ENCODE results near the gene NEK10.

The NEK10 gene

GRCh38 chr3:27094721-27095120, 274.5 kb downstream of the NEK10 start:
- DNase-seq = no peak

- no peak for DNase-seq
Observed at GRCh38 chr3:27093771-27094170, 275.4 kb downstream of the NEK10 start.

- no peak for DNase-seq
Observed at GRCh38 chr3:27090275-27091041, 278.7 kb downstream of the NEK10 start.

GRCh38 chr3:27089645-27090044, 279.5 kb downstream of the NEK10 start:
- DNase-seq = no peak

- DNase-seq = no peak
Observed at GRCh38 chr3:27089068-27089467, 280.1 kb downstream of the NEK10 start.

- DNase-seq = no peak
Observed at GRCh38 chr3:27085829-27086730, 283.1 kb downstream of the NEK10 start.

GRCh38 chr3:27081992-27082607, 287.1 kb downstream of the NEK10 start:
- no peak for DNase-seq

GRCh38 chr3:27081566-27081965, 287.6 kb downstream of the NEK10 start:
- no peak for DNase-seq

- no peak for DNase-seq
Observed at GRCh38 chr3:27080258-27080525, 289.0 kb downstream of the NEK10 start.

GRCh38 chr3:27079427-27080257, 289.5 kb downstream of the NEK10 start:
- DNase-seq = no peak

GRCh38 chr3:27078246-27078913, 290.8 kb downstream of the NEK10 start:
- DNase-seq = no peak

- DNase-seq = no peak
Observed at GRCh38 chr3:27076815-27077630, 292.2 kb downstream of the NEK10 start.

- no peak for DNase-seq
Observed at GRCh38 chr3:27074914-27075313, 294.3 kb downstream of the NEK10 start.

GRCh38 chr3:27073912-27074311, 295.3 kb downstream of the NEK10 start:
- DNase-seq = no peak

- DNase-seq = no peak
Observed at GRCh38 chr3:27072810-27073651, 296.2 kb downstream of the NEK10 start.

- no peak for DNase-seq
Observed at GRCh38 chr3:27060336-27060735, 308.8 kb downstream of the NEK10 start.
